Adrenal gland (tissue), 5 donors: ENCODE measurements around the gene UBC.

Experiments used
- POLR2A ChIP-seq, 2 donors: fragments of 450-650 bp; IDR thresholded peaks; one replicate each; pipeline ENCODE4 v1.6.1; 2017; ENCODE audit warnings: antibody characterized with exemption in 2 of 2, mild to moderate bottlenecking in 2 of 2, moderate library complexity in 1 of 2
- TF ChIP-seq, protein P1 (sequence below), 6 experiments: fragments of 450-650 bp in 4 of 6; fragments of 200-600 bp in 2 of 6; sonication (generic) in 1 of 6; IDR thresholded peaks; 1 replicate in 5 of 6; 2 replicates in 1 of 6; pipeline versions ENCODE4 v1.5.1 to v1.8.0; 2016 to 2021; ENCODE audit warnings: antibody characterized with exemption in 6 of 6, mild to moderate bottlenecking in 2 of 6, moderate library complexity in 1 of 6
- donor health status: DM: no; HTN: no; CAD: no.

DNA sequence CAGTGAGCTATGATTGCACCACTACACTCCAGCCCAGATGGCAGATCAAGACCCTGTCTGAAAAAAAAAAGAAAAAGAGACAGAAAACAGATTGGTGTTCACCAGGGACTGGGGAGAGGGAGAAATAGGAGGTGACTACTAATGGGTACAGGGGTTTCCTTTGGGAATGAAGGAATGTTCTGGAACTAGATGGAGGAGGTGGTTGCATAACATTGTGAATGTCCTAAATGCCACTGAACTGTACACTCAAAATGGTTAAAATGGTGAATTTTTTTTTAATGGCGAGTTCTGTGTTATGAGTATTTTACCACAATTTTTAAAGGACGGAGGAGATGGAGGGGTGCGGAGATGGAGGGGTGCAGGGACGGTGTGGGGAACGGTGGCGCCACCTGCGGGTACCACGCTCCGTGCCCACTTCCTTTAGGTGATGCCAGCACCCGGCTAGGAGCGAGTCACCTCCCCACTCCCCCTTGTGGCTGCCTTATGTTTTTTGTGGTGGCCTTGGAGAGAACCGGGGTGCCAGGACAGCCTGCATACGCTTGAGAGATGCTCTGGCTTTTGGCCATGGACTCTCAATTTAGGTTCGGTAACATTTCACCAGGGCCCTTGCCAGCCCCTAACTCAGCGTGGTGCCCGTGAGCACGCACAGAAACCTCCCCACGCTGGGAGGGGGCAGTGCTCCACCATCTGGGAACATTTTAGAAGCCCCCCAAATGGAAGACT, 16.1 kb downstream of the UBC start:
- TF ChIP-seq POLR2A (IDR thresholded peaks at IDR 0.05), result no peak
- TF ChIP-seq, protein P1, sequence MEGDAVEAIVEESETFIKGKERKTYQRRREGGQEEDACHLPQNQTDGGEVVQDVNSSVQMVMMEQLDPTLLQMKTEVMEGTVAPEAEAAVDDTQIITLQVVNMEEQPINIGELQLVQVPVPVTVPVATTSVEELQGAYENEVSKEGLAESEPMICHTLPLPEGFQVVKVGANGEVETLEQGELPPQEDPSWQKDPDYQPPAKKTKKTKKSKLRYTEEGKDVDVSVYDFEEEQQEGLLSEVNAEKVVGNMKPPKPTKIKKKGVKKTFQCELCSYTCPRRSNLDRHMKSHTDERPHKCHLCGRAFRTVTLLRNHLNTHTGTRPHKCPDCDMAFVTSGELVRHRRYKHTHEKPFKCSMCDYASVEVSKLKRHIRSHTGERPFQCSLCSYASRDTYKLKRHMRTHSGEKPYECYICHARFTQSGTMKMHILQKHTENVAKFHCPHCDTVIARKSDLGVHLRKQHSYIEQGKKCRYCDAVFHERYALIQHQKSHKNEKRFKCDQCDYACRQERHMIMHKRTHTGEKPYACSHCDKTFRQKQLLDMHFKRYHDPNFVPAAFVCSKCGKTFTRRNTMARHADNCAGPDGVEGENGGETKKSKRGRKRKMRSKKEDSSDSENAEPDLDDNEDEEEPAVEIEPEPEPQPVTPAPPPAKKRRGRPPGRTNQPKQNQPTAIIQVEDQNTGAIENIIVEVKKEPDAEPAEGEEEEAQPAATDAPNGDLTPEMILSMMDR (IDR thresholded peaks at IDR 0.05), result peak; percentile 16 to 71 (median 58)
